NCI-H82 (cell line): ENCODE data around the gene ERAP2.
"Not testable (repeated sequence)": the region's sequence is repeated elsewhere in the genome, so short reads cannot be mapped to it uniquely, and the experiment has no call there.

Source experiments
- DNase-seq: peaks from one replicate; lab custom pipeline; 2025; lab: John Stamatoyannopoulos, UW

The ERAP2 gene

GRCh38 chr5:96863949-96864584, 12.2 kb upstream of the ERAP2 start:
- no peak for DNase-seq

- no peak for DNase-seq
Observed at GRCh38 chr5:96864922-96865530, 11.3 kb upstream of the ERAP2 start.

- peak; percentile 60 for DNase-seq
Observed at GRCh38 chr5:96868603-96869371, 7.5 kb upstream of the ERAP2 start.

GRCh38 chr5:96869372-96869641, 7.0 kb upstream of the ERAP2 start:
- DNase-seq, result no peak

- DNase-seq, result no peak
Observed at GRCh38 chr5:96870094-96871026, 5.9 kb upstream of the ERAP2 start.

DNA sequence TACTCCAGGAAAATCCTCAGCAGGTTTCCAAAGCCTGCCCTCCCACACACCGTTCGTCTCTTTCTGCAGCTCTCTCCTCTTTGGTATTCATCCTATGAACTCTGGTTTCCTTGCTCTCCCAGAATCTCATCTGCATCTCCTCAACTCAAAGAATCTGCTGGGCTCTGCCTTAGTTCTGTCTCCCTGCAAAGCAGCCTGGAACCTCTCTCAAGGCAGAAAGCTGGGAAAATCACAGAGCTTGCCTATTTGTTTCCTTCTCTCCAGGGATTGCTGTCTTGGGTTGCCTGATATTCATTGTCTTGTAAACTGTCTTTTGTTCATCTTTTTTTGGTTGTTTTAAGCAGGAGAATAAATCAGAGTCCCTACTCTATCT, 5.3 kb upstream of the ERAP2 start:
- DNase-seq, result no peak

DNA sequence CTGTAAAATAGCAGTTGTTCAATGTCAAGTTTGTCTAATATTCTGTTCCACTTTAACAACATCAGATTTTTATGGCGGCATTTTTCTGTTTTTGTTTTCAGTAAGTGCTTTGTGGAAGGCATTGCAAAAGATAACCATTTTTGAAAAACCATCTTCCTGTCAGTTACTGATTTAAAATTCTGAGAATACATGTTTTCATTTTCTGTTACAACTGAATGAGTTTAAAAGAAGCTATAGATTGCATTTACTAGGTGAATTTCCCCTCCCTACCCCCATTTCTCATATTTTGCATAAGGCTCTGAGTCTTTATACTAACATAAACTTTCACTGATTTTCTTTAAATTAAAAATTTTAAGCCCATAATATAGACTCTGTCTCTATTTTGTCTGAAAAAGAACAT, 4.6 kb upstream of the ERAP2 start:
- DNase-seq, result no peak

DNA sequence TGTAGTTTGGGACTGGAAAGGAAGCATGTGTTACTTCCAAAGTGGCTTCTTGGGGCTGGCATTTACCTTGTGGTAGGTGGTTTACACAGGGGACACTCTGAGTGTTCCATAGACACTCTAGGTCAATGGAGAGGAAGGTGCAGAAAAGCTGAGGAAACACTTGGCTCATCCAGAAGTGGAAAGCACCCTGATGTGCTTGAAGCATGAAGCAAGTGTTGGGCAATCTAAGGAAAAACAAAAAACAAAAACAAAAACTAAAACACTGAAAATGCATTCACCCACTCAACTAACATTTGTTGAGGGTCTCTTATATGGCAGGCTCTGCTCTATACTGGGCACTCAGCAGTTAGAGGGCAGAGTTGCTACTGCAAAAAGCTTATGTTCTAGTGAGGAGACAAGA, 2.9 kb upstream of the ERAP2 start:
- DNase-seq, result no peak

DNA sequence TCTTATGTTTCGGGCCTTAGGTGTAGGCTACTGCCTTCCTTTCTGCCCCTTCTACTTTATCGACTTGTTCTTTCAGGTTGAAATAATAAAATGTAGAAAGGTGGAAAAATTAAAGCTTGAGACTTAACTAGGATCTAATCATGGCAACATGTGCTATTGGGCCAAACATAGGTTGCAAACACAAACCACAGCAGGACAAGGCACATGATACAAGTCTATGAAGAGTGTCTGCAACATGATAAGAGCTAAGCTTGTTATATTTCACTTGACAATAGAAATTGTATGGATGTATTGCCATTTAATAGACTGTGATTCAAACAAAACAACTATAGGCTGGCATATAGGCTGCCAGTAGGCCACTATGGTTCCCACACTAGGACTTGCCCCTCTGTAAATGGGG, 1.7 kb upstream of the ERAP2 start:
- DNase-seq, result no peak

- no peak for DNase-seq
Observed at GRCh38 chr5:96875791-96876291, 459 bp upstream of the ERAP2 start.

DNA sequence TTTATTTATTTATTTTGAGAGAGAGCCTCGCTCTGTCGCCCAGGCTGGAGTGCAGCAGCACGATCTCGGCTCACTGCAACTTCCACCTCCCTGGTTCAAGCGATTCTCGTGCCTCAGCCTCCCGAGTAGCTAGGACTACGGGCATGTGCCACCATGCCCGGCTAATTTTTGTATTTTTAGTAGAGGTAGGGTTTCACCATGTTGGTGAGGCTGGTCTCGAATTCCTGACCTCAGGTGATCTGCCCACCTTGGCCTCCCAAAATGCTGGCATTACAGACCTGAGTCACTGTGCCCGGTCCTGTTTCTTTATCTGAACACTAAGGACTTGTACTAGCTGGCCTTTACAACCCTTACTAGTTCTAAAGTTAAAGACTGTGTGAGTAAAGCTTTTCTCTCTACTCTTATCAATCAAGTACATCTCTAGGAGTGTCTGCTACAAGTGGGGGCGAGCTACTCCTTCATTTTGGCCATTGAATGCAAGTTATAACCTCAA, 723 bp downstream of the ERAP2 start:
- not testable (repeated sequence) for DNase-seq

GRCh38 chr5:96879665-96880064, 3.4 kb downstream of the ERAP2 start:
- no peak for DNase-seq

- no peak for DNase-seq
Observed at GRCh38 chr5:96880444-96881164, 4.3 kb downstream of the ERAP2 start.

- DNase-seq, result no peak
Observed at GRCh38 chr5:96881511-96882115, 5.3 kb downstream of the ERAP2 start.

DNA sequence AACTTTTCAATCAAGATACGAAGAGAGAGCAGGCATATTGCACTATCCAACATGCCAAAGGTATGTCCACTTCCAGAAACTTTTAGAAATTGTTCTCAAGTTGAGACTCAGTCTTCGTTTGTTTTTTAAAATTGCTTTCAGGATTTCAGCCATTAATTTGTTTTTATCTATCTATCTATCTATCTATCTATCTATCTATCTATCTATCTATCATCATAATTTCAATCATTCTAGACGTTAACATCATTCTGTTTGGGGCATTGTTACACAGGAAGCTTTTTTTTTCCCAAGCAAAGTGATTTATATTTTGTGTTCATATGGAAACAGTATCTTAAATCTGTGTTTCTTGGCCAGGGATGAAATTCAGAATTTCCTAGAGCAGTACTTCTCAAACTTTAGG, 7.6 kb downstream of the ERAP2 start:
- DNase-seq, result no peak

DNA sequence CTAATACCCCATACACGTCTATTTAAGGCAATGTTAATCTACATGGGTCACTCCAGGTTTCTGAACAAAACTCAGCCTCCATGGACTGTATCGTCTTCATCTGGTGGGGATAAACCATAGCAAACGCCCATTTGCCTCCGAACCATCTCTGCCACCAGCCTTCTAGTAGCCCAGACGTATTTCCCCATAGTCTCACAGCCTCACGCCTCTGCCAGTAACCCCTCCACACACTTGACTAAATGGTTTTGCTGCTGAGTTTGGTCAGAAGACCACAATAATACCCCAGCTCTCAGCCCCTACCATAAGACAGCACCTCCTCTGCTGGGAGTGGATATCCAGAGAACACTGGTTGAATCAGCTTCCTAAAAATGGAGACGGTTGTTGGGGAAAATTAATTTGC, 8.7 kb downstream of the ERAP2 start:
- DNase-seq, result no peak

GRCh38 chr5:96885518-96886338, 9.4 kb downstream of the ERAP2 start:
- peak; percentile 23 for DNase-seq

DNA sequence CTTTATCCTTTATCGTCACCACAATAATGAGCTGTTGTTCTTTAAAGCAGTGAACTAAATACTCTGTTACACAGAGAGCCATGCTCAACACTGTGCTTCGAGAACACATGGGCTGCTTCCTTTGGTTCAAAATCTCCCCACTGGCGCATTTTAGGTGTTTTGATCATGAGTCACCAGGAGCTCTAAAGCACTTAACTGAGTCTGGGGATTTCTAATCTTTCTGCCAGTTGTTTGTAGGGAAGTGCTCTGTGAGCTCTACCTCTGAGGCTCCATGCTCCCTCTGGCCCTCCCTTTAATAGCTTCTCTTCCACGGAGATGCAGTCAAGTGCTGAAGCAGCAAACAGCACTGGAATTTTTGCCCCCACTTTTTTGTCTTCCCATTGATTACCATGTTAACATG, 17.0 kb downstream of the ERAP2 start:
- DNase-seq, result no peak

GRCh38 chr5:96896276-96896675, 20.0 kb downstream of the ERAP2 start:
- DNase-seq, result no peak

- DNase-seq, result no peak
Observed at GRCh38 chr5:96896806-96897205, 20.5 kb downstream of the ERAP2 start.
